Colonic mucosa (tissue), 4 donors: Measurements from ENCODE around the gene ATXN1. TPM values are rescaled to one million over a fixed set of nuclear protein-coding genes. Genes with fewer than 3 reads are reported as not detected.

Source experiments
- DNase-seq: peaks from one replicate; pipeline ENCODE4 v3.0.0-alpha.2; 2020
- H3K27ac ChIP-seq: fragments of 200-600 bp; one replicate; pipeline ENCODE4 v1.8.0; 2021
- H3K27me3 ChIP-seq: fragments of 200-600 bp; one replicate; pipeline ENCODE4 v1.8.0; 2021
- H3K36me3 ChIP-seq: fragments of 200-600 bp; one replicate; pipeline ENCODE4 v1.8.0; 2021
- H3K4me1 ChIP-seq: fragments of 200-600 bp; one replicate; pipeline ENCODE4 v1.8.0; 2021; ENCODE audit warnings: mild to moderate bottlenecking
- H3K4me3 ChIP-seq: fragments of 200-600 bp; one replicate; pipeline ENCODE4 v1.8.0; 2021
- H3K9ac ChIP-seq, 2 donors: one replicate each; pipeline ENCODE4 v1.7.0; 2013; ENCODE audit warnings: control low read depth in 2 of 2, low read depth in 2 of 2, low read length in 2 of 2
- H3K9me3 ChIP-seq: fragments of 200-600 bp; one replicate; pipeline ENCODE4 v1.8.0; 2021
- intact Hi-C: fragments of 100-400 bp; cut with DNase I; formaldehyde crosslinking; loops from one replicate; pipeline ENCODE4 v1.14.1; 2022
- total RNA-seq, 2 donors: library from RNA; stranded (reverse); fragmentation: NEBNext Ultra II Directional in 1 of 2; extraction: Animal tissue kit (Norgen Biotek cat#: 25700) in 1 of 2; gene quantifications; one replicate each; pipeline ENCODE4 v1.2.1, GENCODE V29; 2021
- TF ChIP-seq, protein P1 (sequence below): fragments of 200-600 bp; IDR thresholded peaks from one replicate; pipeline ENCODE4 v1.8.0; 2022; ENCODE audit warnings: antibody characterized with exemption, mild to moderate bottlenecking
- donor health status: healthy.
- donor health status: DM: no; HTN: no; CAD: no.
- donor health status: DM: no; HTN: no; CAD: no.

Gene ATXN1
- total RNA-seq, 2 donors from 2014 or later = 24.5 to 41.9 TPM

DNA sequence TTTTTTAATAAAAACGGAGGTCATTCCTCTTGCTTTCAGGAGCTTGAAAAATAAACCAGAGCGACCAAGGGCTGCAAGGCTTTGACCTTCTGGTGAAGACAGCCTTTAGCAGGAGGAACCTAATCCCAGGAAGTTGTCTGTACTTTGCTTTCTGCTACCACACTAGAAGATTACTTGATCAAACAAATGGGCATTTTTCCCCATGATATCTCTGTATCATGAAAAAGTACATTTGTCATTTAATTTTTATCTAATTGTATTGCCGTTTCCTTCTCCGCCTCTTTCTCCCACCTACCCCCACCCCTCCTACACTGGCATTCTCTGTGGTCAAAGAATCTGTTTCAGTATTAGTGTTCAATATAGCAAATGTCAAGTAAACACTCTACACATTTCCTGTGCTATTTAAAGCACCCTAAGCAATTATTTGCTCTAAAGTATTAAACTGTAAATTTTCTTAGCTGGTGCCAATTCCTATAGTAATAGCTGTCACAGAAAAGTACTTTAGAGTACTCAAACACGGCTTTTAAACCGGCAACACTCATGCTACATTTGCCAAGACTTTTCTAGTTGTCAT lies 29.7 kb downstream of the ATXN1 start:
- intact Hi-C loops = no loop called here
- H3K9ac ChIP-seq = peak overlapping the region in 1 of 2 donors; percentile 14
- H3K9me3 ChIP-seq = no peaks in the 10 kb centered on the region
- no peak overlapping the region for H3K4me3 ChIP-seq
- H3K27me3 ChIP-seq = no peaks in the 10 kb centered on the region
- TF ChIP-seq, protein P1, sequence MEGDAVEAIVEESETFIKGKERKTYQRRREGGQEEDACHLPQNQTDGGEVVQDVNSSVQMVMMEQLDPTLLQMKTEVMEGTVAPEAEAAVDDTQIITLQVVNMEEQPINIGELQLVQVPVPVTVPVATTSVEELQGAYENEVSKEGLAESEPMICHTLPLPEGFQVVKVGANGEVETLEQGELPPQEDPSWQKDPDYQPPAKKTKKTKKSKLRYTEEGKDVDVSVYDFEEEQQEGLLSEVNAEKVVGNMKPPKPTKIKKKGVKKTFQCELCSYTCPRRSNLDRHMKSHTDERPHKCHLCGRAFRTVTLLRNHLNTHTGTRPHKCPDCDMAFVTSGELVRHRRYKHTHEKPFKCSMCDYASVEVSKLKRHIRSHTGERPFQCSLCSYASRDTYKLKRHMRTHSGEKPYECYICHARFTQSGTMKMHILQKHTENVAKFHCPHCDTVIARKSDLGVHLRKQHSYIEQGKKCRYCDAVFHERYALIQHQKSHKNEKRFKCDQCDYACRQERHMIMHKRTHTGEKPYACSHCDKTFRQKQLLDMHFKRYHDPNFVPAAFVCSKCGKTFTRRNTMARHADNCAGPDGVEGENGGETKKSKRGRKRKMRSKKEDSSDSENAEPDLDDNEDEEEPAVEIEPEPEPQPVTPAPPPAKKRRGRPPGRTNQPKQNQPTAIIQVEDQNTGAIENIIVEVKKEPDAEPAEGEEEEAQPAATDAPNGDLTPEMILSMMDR = no peak
- H3K36me3 ChIP-seq = no peaks in the 10 kb centered on the region
- DNase-seq = no peak
- H3K27ac ChIP-seq = no peak overlapping the region
- H3K4me1 ChIP-seq = peaks cover 9% of the 10 kb centered on the region

DNA sequence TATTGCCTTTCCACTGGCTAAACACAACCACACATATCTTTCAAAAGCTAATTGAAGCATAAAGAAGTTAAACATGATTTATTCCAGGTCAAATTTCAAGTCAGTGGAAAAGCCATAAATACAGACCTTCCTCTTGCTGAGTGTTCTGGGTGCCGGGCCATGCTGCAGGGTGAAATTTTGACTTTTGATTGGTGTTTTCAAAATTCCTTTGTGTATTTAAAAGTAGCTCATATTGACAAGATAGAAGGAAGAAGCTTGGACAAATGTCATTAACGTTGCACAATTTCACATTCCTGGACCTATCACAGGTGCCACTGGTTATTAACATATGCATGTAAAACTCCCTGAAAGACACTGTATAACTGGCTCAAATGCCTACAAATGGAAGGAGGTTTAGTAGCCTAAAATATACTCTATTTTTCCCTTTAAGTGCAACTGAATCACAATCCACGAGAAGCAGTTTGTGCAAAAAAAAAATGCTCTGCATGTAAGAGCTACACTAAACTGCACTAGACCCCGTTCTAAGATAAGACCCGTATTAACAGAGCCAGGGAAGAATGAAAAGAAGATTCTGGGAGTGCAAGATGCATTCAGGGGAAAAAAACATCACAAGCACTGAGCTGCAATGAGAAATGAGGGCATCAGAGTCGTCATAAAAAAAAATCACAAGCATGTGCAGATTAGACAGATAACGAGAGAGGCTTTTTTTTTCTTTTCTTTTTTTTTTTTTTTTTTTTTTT lies 30.4 kb downstream of the ATXN1 start:
- TF ChIP-seq, protein P1 = no peak
- no peak for DNase-seq
- intact Hi-C loops = no loop called here
- H3K36me3 ChIP-seq = no peaks in the 10 kb centered on the region
- H3K4me3 ChIP-seq = no peak overlapping the region
- no peak overlapping the region for H3K9ac ChIP-seq
- no peaks in the 10 kb centered on the region for H3K27me3 ChIP-seq
- no peak overlapping the region for H3K27ac ChIP-seq
- H3K4me1 ChIP-seq = peaks cover 7% of the 10 kb centered on the region
- H3K9me3 ChIP-seq = no peaks in the 10 kb centered on the region

DNA sequence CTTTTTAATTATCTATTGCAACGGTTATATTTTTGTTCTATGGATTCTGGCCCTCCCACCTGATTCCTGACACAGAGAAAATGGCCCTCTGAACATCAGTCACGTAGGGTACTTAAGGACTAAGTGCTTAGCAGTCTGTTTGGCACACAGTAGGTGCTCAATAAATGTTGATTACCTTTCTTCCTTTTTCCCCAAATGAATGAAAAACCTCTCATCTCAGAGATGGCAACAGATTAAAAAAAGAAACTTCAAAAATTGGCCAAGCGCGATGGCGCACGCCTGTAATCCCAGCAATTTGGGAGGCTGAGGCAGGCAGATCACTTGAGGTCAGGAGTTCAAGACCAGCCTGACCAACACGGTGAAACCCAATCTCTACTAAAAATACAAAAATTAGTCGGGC lies 31.5 kb downstream of the ATXN1 start:
- Histone ChIP-seq H3K27ac (no peak overlapping the region), H3K27me3 (no peaks in the 10 kb centered on the region), H3K9ac (no peak overlapping the region), H3K4me1 (peaks cover 7% of the 10 kb centered on the region), H3K9me3 (no peaks in the 10 kb centered on the region), H3K4me3 (no peak overlapping the region), H3K36me3 (no peaks in the 10 kb centered on the region)
- TF ChIP-seq, protein P1 = no peak
- DNase-seq = no peak
- intact Hi-C loops = no loop called here

DNA sequence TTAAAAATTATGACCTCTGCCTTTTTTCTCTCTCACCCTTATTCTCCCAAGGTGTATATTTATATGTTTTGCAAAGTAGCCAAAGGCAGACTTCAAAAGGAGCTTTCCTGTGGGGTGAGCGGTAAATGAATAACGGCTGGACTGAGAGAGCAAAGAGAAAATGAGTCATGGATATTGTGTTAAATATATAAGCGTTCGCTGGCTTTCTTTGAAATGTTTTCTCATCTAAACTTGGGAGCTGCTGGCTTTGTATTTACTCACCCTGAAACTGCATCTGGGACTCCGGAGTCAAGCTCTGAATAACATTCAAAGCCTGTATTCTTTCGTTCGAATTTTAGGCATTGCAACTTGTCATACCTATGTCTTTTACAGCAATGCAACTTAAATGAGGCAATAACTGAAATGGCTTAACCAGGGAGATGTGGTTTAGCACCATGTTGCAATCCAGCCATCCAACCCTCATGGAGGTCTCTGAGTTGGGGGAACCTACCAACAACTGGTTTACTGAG lies 32.0 kb downstream of the ATXN1 start:
- TF ChIP-seq, protein P1 = no peak
- Histone ChIP-seq H3K9ac (peak overlapping the region in 1 of 2 donors; percentile 19), H3K36me3 (no peaks in the 10 kb centered on the region), H3K9me3 (no peaks in the 10 kb centered on the region), H3K4me3 (no peak overlapping the region), H3K27ac (no peak overlapping the region), H3K4me1 (peaks cover 7% of the 10 kb centered on the region), H3K27me3 (no peaks in the 10 kb centered on the region)
- no peak for DNase-seq
- intact Hi-C loops = no loop called here

DNA sequence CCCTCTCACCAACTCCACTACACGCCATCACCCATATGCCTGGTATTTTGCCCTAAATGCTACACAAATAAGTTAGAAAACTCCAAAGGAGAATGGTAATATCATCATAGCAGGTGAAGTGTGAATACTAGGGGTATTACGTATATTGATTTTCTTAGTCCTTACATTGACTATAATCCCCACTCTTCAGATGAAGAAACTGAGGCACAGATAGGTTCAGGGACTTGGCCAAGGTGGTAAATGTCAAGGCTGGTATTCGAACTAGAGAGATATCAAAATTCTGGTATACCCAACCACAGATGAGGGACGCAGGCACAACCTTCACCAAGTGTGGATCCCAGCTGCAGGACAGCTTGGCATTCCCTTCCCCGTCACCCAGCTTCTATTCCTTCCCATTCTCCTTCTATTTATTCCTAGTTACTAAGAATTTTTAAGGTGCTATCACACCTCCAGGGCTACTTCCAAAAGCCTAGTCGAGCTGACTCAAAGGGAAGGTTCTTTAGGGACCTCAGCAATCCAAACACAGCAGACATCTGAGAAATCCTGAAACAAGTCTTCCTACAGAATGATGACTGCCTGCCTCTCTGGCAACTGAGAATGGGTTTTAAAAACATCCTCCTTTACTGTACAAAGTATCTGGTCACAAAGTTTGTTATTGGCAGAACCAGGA lies 32.6 kb downstream of the ATXN1 start:
- peaks cover 7% of the 10 kb centered on the region for H3K4me1 ChIP-seq
- TF ChIP-seq, protein P1 = no peak
- H3K36me3 ChIP-seq = no peaks in the 10 kb centered on the region
- intact Hi-C loops = no loop called here
- no peak for DNase-seq
- H3K9me3 ChIP-seq = no peaks in the 10 kb centered on the region
- no peaks in the 10 kb centered on the region for H3K27me3 ChIP-seq
- no peak overlapping the region for H3K4me3 ChIP-seq
- no peak overlapping the region for H3K9ac ChIP-seq
- no peak overlapping the region for H3K27ac ChIP-seq
